ENCODE results near the gene HIGD1B.
"Not testable (repeated sequence)": the region's sequence is repeated elsewhere in the genome, so short reads cannot be mapped to it uniquely, and the experiment has no call there.

- TF ChIP-seq EZH2 (IDR thresholded peaks at IDR 0.05; ENCODE audit: insufficient read depth, poor library complexity, severe bottlenecking); EZH2phosphoT487 (IDR thresholded peaks at IDR 0.05; ENCODE audit: insufficient read depth, low read depth): not testable (repeated sequence)
Observed at GRCh38 chr17:44825236-44825635, 22.4 kb upstream of the HIGD1B start.

Data from GM23248 (cell line).